ENCODE results near the gene CFDP1.

Gene CFDP1

GRCh38 chr16:75305364-75306098 lies 127.8 kb downstream of the CFDP1 start:
- peak; percentile 99 for DNase-seq (ENCODE audit: low read depth, low spot score)
- ChIA-PET CTCF (interaction anchor here (1.1 to 1.9 kb wide), 11 partner anchors 9 to 89 kb away, joined by 3 to 7 read pairs (median 4); no protein-coding TSS in a partner anchor), POLR2A (interaction anchor here (0.5 to 1.5 kb wide), 9 partner anchors 11 to 75 kb away, joined by 3 to 9 read pairs (median 4); no protein-coding TSS in a partner anchor)
- peak overlapping the region; percentile 10; the same call in 1 of the 2 replicates for H3K4me3 ChIP-seq (ENCODE audit: low read depth, low read length)
- TF ChIP-seq, protein P1, sequence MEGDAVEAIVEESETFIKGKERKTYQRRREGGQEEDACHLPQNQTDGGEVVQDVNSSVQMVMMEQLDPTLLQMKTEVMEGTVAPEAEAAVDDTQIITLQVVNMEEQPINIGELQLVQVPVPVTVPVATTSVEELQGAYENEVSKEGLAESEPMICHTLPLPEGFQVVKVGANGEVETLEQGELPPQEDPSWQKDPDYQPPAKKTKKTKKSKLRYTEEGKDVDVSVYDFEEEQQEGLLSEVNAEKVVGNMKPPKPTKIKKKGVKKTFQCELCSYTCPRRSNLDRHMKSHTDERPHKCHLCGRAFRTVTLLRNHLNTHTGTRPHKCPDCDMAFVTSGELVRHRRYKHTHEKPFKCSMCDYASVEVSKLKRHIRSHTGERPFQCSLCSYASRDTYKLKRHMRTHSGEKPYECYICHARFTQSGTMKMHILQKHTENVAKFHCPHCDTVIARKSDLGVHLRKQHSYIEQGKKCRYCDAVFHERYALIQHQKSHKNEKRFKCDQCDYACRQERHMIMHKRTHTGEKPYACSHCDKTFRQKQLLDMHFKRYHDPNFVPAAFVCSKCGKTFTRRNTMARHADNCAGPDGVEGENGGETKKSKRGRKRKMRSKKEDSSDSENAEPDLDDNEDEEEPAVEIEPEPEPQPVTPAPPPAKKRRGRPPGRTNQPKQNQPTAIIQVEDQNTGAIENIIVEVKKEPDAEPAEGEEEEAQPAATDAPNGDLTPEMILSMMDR (IDR thresholded peaks at IDR 0.05; ENCODE audit: insufficient read depth, low read length, missing control alignments): no peak

GRCh38 chr16:75304521-75305363 lies 128.6 kb downstream of the CFDP1 start:
- ChIA-PET POLR2A (interaction anchor here (0.5 to 1.5 kb wide), 8 partner anchors 10 to 79 kb away, joined by 3 to 9 read pairs (median 3); no protein-coding TSS in a partner anchor), CTCF (interaction anchor here (1.3 to 1.7 kb wide), 9 partner anchors 9 to 83 kb away, joined by 3 to 7 read pairs (median 4); no protein-coding TSS in a partner anchor)
- H3K4me3 ChIP-seq (ENCODE audit: low read depth, low read length): peak overlapping the region; percentile 10
- DNase-seq (ENCODE audit: low read depth, low spot score): peak; percentile 50
- TF ChIP-seq, protein P1 (IDR thresholded peaks at IDR 0.05; ENCODE audit: insufficient read depth, low read length, missing control alignments): no peak

DNA sequence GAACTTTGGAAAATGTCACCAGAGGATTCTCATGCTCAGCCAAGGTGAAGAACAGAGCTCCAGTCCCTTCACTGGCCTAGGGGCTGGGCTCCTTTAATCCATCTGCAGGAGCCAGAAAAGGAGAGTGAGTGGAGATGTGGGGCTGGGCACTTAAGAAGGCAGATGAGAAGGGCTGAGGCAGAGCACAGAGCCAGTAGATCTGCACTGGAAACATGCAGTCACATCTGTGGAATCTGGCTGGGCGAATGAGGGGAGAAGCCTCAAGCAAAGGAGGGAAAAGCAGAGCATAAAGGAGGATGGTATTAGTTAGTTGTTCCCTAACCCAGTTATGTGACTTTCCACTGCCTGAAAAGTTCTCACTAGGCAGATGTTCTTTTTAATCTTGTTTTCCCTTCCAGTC lies 131.5 kb downstream of the CFDP1 start:
- CTCF ChIA-PET: no interaction called here
- TF ChIP-seq, protein P1 (IDR thresholded peaks at IDR 0.05; ENCODE audit: insufficient read depth, low read length, missing control alignments): no peak
- POLR2A ChIA-PET: no interaction called here
- no peak for DNase-seq (ENCODE audit: low read depth, low spot score)
- H3K4me3 ChIP-seq (ENCODE audit: low read depth, low read length): no peak overlapping the region

DNA sequence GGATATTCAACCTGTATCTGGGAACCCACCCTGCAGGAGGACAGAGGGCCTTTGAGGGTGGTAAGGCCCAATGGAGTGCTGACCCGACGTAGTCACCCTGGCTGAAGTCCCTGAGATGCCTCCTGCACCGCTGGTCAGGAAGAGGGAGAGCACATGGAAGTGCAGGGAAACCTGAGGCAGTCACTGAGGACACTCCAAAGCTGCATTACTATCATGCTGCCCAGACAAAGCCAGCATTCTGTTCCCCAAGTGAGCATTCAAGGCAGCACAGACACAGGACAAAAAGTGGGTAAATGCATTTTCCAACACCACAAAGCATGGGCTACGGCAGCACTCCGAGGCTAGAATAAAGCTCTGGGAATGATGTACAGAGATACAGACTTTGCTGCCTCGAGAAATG lies 135.0 kb downstream of the CFDP1 start:
- H3K4me3 ChIP-seq (ENCODE audit: low read depth, low read length): no peak overlapping the region
- POLR2A ChIA-PET: no interaction called here
- CTCF ChIA-PET: no interaction called here
- no peak for DNase-seq (ENCODE audit: low read depth, low spot score)
- TF ChIP-seq, protein P1 (IDR thresholded peaks at IDR 0.05; ENCODE audit: insufficient read depth, low read length, missing control alignments): no peak

- no peak for DNase-seq (ENCODE audit: low read depth, low spot score)
- CTCF ChIA-PET: interaction anchor here (0.6 to 2.1 kb wide), 2 partner anchors 8 to 14 kb away, joined by 3 to 5 read pairs; no protein-coding TSS in a partner anchor
- POLR2A ChIA-PET: no interaction called here
- TF ChIP-seq, protein P1 (IDR thresholded peaks at IDR 0.05; ENCODE audit: insufficient read depth, low read length, missing control alignments): no peak
- no peak overlapping the region for H3K4me3 ChIP-seq (ENCODE audit: low read depth, low read length)
These were observed 136.7 kb downstream of the CFDP1 start for GRCh38 chr16:75296606-75297005.

Measured in AG04449 (cell line).